NCI-H146 treated with DMSO at 0.1 percent for 48 hours (cell line): ENCODE results near the gene LARP1B.
"Not testable (repeated sequence)": the region's sequence is repeated elsewhere in the genome, so short reads cannot be mapped to it uniquely, and the experiment has no call there.

Experiments used
- DNase-seq: peaks from one replicate; lab custom pipeline; 2025; ENCODE audit not compliant: unreplicated experiment; lab: John Stamatoyannopoulos, UW

LARP1B gene

GRCh38 chr4:128060699-128061565 is at the start of gene LARP1B:
LARP1B (plus strand) TSS chr4:128061312; CDS start chr4:128074952, 13,640 bp downstream.
- DNase-seq: peak; percentile 78

GRCh38 chr4:128025319-128025718 is 35.8 kb upstream of the LARP1B start:
- DNase-seq: no peak

GRCh38 chr4:128029907-128030306 is 31.2 kb upstream of the LARP1B start:
- DNase-seq: no peak

GRCh38 chr4:128031756-128032384 is 29.2 kb upstream of the LARP1B start:
- DNase-seq: peak; percentile 53

- DNase-seq: no peak
Observed at GRCh38 chr4:128039568-128039967, 21.5 kb upstream of the LARP1B start.

GRCh38 chr4:128047019-128047418 is 14.1 kb upstream of the LARP1B start:
- DNase-seq: not testable (repeated sequence)

GRCh38 chr4:128047514-128047913 is 13.6 kb upstream of the LARP1B start:
- not testable (repeated sequence) for DNase-seq

- not testable (repeated sequence) for DNase-seq
Observed at GRCh38 chr4:128051229-128051628, 9.9 kb upstream of the LARP1B start.

GRCh38 chr4:128054907-128055306 is 6.2 kb upstream of the LARP1B start:
- not testable (repeated sequence) for DNase-seq

- not testable (repeated sequence) for DNase-seq
Observed at GRCh38 chr4:128055441-128056206, 5.5 kb upstream of the LARP1B start.

GRCh38 chr4:128056396-128056795 is 4.7 kb upstream of the LARP1B start:
- no peak for DNase-seq

GRCh38 chr4:128060121-128060698 is 902 bp upstream of the LARP1B start:
- DNase-seq: no peak

- DNase-seq: peak; percentile 56
Observed at GRCh38 chr4:128061566-128062536, 739 bp downstream of the LARP1B start.

GRCh38 chr4:128066453-128066820 is 5.3 kb downstream of the LARP1B start:
- not testable (repeated sequence) for DNase-seq

GRCh38 chr4:128068918-128069317 is 7.8 kb downstream of the LARP1B start:
- DNase-seq: no peak

- DNase-seq: no peak
Observed at GRCh38 chr4:128076464-128076863, 15.4 kb downstream of the LARP1B start.

- DNase-seq: not testable (repeated sequence)
Observed at GRCh38 chr4:128095293-128095692, 34.2 kb downstream of the LARP1B start.

- no peak for DNase-seq
Observed at GRCh38 chr4:128107766-128108165, 46.7 kb downstream of the LARP1B start.

GRCh38 chr4:128123036-128123435 is 61.9 kb downstream of the LARP1B start:
- no peak for DNase-seq

- DNase-seq: no peak
Observed at GRCh38 chr4:128130621-128131020, 69.5 kb downstream of the LARP1B start.
